ENCODE results near the gene HOXB8.

- TF ChIP-seq CTCF (IDR thresholded peaks at IDR 0.05; ENCODE audit: low read depth, low read length) (no peak), EZH2phosphoT487 (IDR thresholded peaks at IDR 0.05; ENCODE audit: low read depth) (no peak)
These were observed 23.0 kb downstream of the HOXB8 start for GRCh38 chr17:48592057-48592514.

Data from OCI-LY3 (cell line).